CD14-positive monocyte (primary cell): Measurements from ENCODE around the gene SMAD3. TPM values are rescaled to one million over a fixed set of nuclear protein-coding genes. Genes with fewer than 3 reads are reported as not detected.

Experiments used
- DNase-seq, 3 donors: peaks; one replicate each; pipeline ENCODE4 v3.0.0-alpha.2; 2011 to 2022
- H2AFZ ChIP-seq: 2 replicates; pipeline ENCODE4 v1.6.0; 2012; ENCODE audit warnings: mild to moderate bottlenecking, low read depth, low read length, inconsistent platforms; ENCODE audit not compliant: insufficient read depth, poor library complexity, severe bottlenecking
- H3K27ac ChIP-seq, 2 donors: 1 replicate in 1 of 2; 2 replicates in 1 of 2; pipeline ENCODE4 v1.5.1; 2012 to 2013; ENCODE audit warnings: low read length in 2 of 2, control low read depth in 1 of 2, inconsistent platforms in 1 of 2, low read depth in 1 of 2, mild to moderate bottlenecking in 1 of 2
- H3K27me3 ChIP-seq, 2 donors: one replicate each; pipeline versions ENCODE4 v1.6.0 to v1.6.1; 2011 to 2013; ENCODE audit warnings: low read length in 2 of 2; ENCODE audit not compliant: control insufficient read depth in 2 of 2, insufficient read depth in 2 of 2
- H3K36me3 ChIP-seq, 2 donors: replicated peaks in 1 of 2; 1 replicate in 1 of 2; 2 replicates in 1 of 2; pipeline versions ENCODE4 v1.5.1 to v1.6.1; 2012 to 2013; ENCODE audit warnings: low read length in 2 of 2, control low read depth in 1 of 2, inconsistent platforms in 1 of 2, mild to moderate bottlenecking in 1 of 2; ENCODE audit not compliant: insufficient read depth in 2 of 2, control insufficient read depth in 1 of 2
- H3K4me1 ChIP-seq, 2 donors: 1 replicate in 1 of 2; 2 replicates in 1 of 2; pipeline versions ENCODE4 v1.5.1 to v1.6.1; 2012 to 2013; ENCODE audit warnings: low read length in 2 of 2, control low read depth in 1 of 2, inconsistent platforms in 1 of 2, mild to moderate bottlenecking in 1 of 2, moderate library complexity in 1 of 2; ENCODE audit not compliant: insufficient read depth in 2 of 2, control insufficient read depth in 1 of 2
- H3K4me2 ChIP-seq: replicated peaks from 2 replicates; pipeline ENCODE3; 2012; ENCODE audit warnings: low read length, moderate library complexity, mild to moderate bottlenecking; ENCODE audit not compliant: poor library complexity, severe bottlenecking; ENCODE audit errors: extremely low read depth
- H3K4me3 ChIP-seq, 3 experiments: fragments of 200-600 bp in 1 of 3; sonication (generic) in 1 of 3; replicated peaks in 1 of 3; 1 replicate in 2 of 3; 2 replicates in 1 of 3; pipeline ENCODE4 v1.5.1; 2011 to 2013; ENCODE audit warnings: low read length in 3 of 3, mild to moderate bottlenecking in 3 of 3, control low read depth in 2 of 3, low read depth in 2 of 3, inconsistent platforms in 1 of 3, moderate library complexity in 1 of 3
- H3K79me2 ChIP-seq: 2 replicates; pipeline ENCODE4 v1.6.0; 2012; ENCODE audit warnings: mild to moderate bottlenecking, control low read depth, inconsistent platforms, low read length, moderate library complexity; ENCODE audit not compliant: insufficient read depth
- H3K9ac ChIP-seq: 2 replicates; pipeline ENCODE4 v1.6.0; 2017; ENCODE audit warnings: low read length, mild to moderate bottlenecking; ENCODE audit not compliant: insufficient read depth, poor library complexity, severe bottlenecking
- H3K9me3 ChIP-seq, 2 donors: replicated peaks in 1 of 2; 1 replicate in 1 of 2; 2 replicates in 1 of 2; pipeline versions ENCODE4 v1.5.1 to v1.6.1; 2012 to 2013; ENCODE audit warnings: low read length in 2 of 2, control low read depth in 1 of 2; ENCODE audit not compliant: control insufficient read depth in 1 of 2, insufficient read depth in 1 of 2
- H4K20me1 ChIP-seq: 2 replicates; pipeline ENCODE4 v1.6.0; 2012; ENCODE audit warnings: mild to moderate bottlenecking, low read length, control low read depth, moderate library complexity; ENCODE audit not compliant: insufficient read depth
- H3K27ac Mint-ChIP-seq, 7 donors: one replicate each; pipeline ENCODE4 v1.8.0; 2020; ENCODE audit warnings: mild to moderate bottlenecking in 7 of 7, mixed read lengths in 7 of 7, moderate library complexity in 6 of 7, inconsistent platforms in 2 of 7
- H3K27me3 Mint-ChIP-seq, 3 donors: one replicate each; pipeline ENCODE4 v1.8.0; 2021 to 2022; ENCODE audit warnings: low read depth in 3 of 3, mild to moderate bottlenecking in 3 of 3, mixed read lengths in 3 of 3, moderate library complexity in 3 of 3, inconsistent platforms in 1 of 3
- H3K36me3 Mint-ChIP-seq, 2 donors: one replicate each; pipeline ENCODE4 v1.8.0; 2020; ENCODE audit warnings: mixed read lengths in 2 of 2, inconsistent platforms in 1 of 2, mild to moderate bottlenecking in 1 of 2
- H3K4me1 Mint-ChIP-seq: one replicate; pipeline ENCODE4 v1.8.0; 2020; ENCODE audit warnings: mild to moderate bottlenecking, mixed read lengths
- H3K4me3 Mint-ChIP-seq, 2 donors: one replicate each; pipeline ENCODE4 v1.8.0; 2020; ENCODE audit warnings: mild to moderate bottlenecking in 2 of 2, mixed read lengths in 2 of 2, moderate library complexity in 1 of 2
- H3K9me3 Mint-ChIP-seq, 7 donors: one replicate each; pipeline ENCODE4 v1.8.0; 2020 to 2022; ENCODE audit warnings: mixed read lengths in 7 of 7, mild to moderate bottlenecking in 6 of 7, moderate library complexity in 6 of 7, inconsistent platforms in 2 of 7
- WGBS: methylation state at CpG from one replicate; pipeline ENCODE4 v1.1.5; 2013; ENCODE audit warnings: missing lambda C conversion rate; ENCODE audit not compliant: insufficient coverage; 5-methylcytosine and 5-hydroxymethylcytosine counted together
- intact Hi-C, 2 donors: fragments of 100-400 bp; cut with micrococcal nuclease; formaldehyde crosslinking; loops; one replicate each; pipeline versions ENCODE4 v1.15.0 to v1.15.1; 2023
- polyA plus RNA-seq, 3 donors: library from polyadenylated mRNA; depleted of rRNA in 1 of 3; unstranded in 2 of 3; stranded (reverse) in 1 of 3; fragments of 300-500 nt in 2 of 3; fragments of >200 nt in 1 of 3; fragmentation: Illumina TruSeq in 2 of 3; gene quantifications; 1 replicate in 2 of 3; 2 replicates in 1 of 3; pipeline ENCODE4 v1.2.3, GENCODE V29; 2012 to 2021
- TF ChIP-seq, protein P1 (sequence below): fragments of 200-600 bp; IDR thresholded peaks from one replicate; pipeline ENCODE4 v1.8.0; 2022; ENCODE audit warnings: antibody characterized with exemption, mild to moderate bottlenecking

SMAD3 gene
- polyA plus RNA-seq, 3 donors, result 4.4 to 41.7 (median 5.4) TPM

DNA sequence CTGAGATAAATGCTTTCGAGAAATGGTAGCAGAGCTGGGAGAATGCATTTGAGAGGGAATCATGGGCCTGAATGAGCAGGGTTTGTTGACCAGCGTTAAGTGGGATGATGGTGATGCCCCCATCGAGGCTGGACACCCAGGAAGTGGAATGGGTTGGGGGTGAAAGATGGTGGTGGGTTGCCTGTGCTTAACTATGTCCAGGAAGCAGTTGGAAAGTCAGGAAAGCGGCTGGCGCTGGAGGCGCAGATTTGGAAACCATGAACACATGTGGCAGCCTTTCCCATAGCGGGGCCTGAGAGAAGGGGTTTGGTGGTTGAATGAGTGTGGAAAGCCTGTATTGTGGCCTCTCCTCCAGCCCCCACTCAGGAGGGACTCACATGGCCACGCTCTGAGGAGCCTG, 108.4 kb downstream of the SMAD3 start:
- Histone ChIP-seq H3K4me3 (no peak overlapping the region), H3K4me1 (peaks cover 42 to 44% of the 10 kb centered on the region in 2 donors), H2AFZ (no peak overlapping the region), H3K4me2 (no peak overlapping the region), H3K27ac (no peak overlapping the region), H3K9me3 (no peaks in the 10 kb centered on the region), H3K27me3 (no peaks in the 10 kb centered on the region), H4K20me1 (no peaks in the 10 kb centered on the region), H3K36me3 (peaks cover 41 to 66% of the 10 kb centered on the region in 2 donors), H3K9ac (no peak overlapping the region), H3K79me2 (peaks cover 5% of the 10 kb centered on the region)
- no peak overlapping the region for H3K4me3 Mint-ChIP-seq
- peaks cover 0 to 2% (median 0%) of the 10 kb centered on the region in 3 donors for H3K27me3 Mint-ChIP-seq
- H3K9me3 Mint-ChIP-seq, result peaks cover 0 to 2% (median 0%) of the 10 kb centered on the region in 7 donors
- DNase-seq, result no peak
- TF ChIP-seq, protein P1, sequence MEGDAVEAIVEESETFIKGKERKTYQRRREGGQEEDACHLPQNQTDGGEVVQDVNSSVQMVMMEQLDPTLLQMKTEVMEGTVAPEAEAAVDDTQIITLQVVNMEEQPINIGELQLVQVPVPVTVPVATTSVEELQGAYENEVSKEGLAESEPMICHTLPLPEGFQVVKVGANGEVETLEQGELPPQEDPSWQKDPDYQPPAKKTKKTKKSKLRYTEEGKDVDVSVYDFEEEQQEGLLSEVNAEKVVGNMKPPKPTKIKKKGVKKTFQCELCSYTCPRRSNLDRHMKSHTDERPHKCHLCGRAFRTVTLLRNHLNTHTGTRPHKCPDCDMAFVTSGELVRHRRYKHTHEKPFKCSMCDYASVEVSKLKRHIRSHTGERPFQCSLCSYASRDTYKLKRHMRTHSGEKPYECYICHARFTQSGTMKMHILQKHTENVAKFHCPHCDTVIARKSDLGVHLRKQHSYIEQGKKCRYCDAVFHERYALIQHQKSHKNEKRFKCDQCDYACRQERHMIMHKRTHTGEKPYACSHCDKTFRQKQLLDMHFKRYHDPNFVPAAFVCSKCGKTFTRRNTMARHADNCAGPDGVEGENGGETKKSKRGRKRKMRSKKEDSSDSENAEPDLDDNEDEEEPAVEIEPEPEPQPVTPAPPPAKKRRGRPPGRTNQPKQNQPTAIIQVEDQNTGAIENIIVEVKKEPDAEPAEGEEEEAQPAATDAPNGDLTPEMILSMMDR, result no peak
- peaks cover 73 to 78% of the 10 kb centered on the region in 2 donors for H3K36me3 Mint-ChIP-seq
- peak overlapping the region in 5 of 7 donors; percentile 24 to 58 (median 33) for H3K27ac Mint-ChIP-seq
- intact Hi-C loops, result no loop called here
- WGBS, result 92% methylated on average over 6 of the region's 8 CpGs
- H3K4me1 Mint-ChIP-seq, result peaks cover 50% of the 10 kb centered on the region

DNA sequence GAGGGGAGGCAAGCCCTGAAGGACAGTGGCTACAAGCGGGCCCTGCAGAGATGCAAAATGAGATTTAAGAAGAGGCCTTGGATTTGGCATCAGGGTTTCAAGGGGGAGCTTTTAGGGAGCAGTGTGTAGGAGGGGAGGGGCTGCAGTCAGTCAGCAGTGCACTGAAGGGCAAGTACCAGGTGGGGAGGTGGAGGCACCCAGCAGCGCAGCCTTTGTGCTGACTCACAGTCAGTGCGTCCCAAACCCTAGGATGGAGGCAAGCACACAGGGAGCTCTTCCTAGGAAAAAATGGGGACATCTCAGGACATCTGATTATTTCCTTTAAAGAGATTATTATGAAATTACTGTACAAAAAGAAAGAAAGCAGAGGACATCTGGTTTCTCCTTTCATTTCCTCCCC, 109.0 kb downstream of the SMAD3 start:
- H3K9ac ChIP-seq, result no peak overlapping the region
- peak overlapping the region in 1 of 2 donors; percentile 31 for H3K4me3 Mint-ChIP-seq
- peak overlapping the region; percentile 35 to 99 (median 96) for H3K27ac Mint-ChIP-seq
- H2AFZ ChIP-seq, result no peak overlapping the region
- H3K27me3 ChIP-seq, result no peaks in the 10 kb centered on the region
- intact Hi-C loops, result no loop called here
- H3K4me1 ChIP-seq, result peaks cover 42 to 44% of the 10 kb centered on the region in 2 donors
- no peaks in the 10 kb centered on the region for H4K20me1 ChIP-seq
- TF ChIP-seq, protein P1, result no peak
- H3K36me3 ChIP-seq, result peaks cover 35 to 66% of the 10 kb centered on the region in 2 donors
- H3K27ac ChIP-seq, result no peak overlapping the region
- H3K9me3 Mint-ChIP-seq, result peaks cover 0 to 2% (median 0%) of the 10 kb centered on the region in 7 donors
- H3K4me2 ChIP-seq, result no peak overlapping the region
- no peak for DNase-seq
- H3K4me1 Mint-ChIP-seq, result peaks cover 50% of the 10 kb centered on the region
- H3K79me2 ChIP-seq, result peaks cover 5% of the 10 kb centered on the region
- H3K27me3 Mint-ChIP-seq, result peaks cover 0 to 2% (median 0%) of the 10 kb centered on the region in 3 donors
- 92% methylated on average over 1 of the region's 3 CpGs for WGBS
- no peaks in the 10 kb centered on the region for H3K9me3 ChIP-seq
- peaks cover 74 to 82% of the 10 kb centered on the region in 2 donors for H3K36me3 Mint-ChIP-seq
- H3K4me3 ChIP-seq, result no peak overlapping the region
